Nephron (organoid): ENCODE results near the gene CDC20B.

Experiments
- H3K27ac Mint-ChIP-seq, 3 experiments: 2 replicates each; pipeline ENCODE4 v1.8.0; 2020; ENCODE audit warnings: mixed read lengths in 3 of 3, mild to moderate bottlenecking in 2 of 3, moderate library complexity in 1 of 3
- H3K27me3 Mint-ChIP-seq: 2 replicates; pipeline ENCODE4 v1.8.0; 2021; ENCODE audit warnings: low read depth, mild to moderate bottlenecking, moderate library complexity, mixed read lengths
- H3K36me3 Mint-ChIP-seq: 2 replicates; pipeline ENCODE4 v1.8.0; 2020; ENCODE audit warnings: low read depth, mixed read lengths
- H3K4me1 Mint-ChIP-seq: 2 replicates; pipeline ENCODE4 v1.8.0; 2020; ENCODE audit warnings: mixed read lengths
- H3K4me3 Mint-ChIP-seq, 3 experiments: 2 replicates each; pipeline ENCODE4 v1.8.0; 2020; ENCODE audit warnings: mild to moderate bottlenecking in 3 of 3, mixed read lengths in 3 of 3, moderate library complexity in 2 of 3
- H3K9me3 Mint-ChIP-seq: 2 replicates; pipeline ENCODE4 v1.8.0; 2020; ENCODE audit warnings: mixed read lengths
- TF ChIP-seq, protein P1 (sequence below), 3 experiments: fragments of 200-600 bp; sonication (generic); IDR thresholded peaks; one replicate each; pipeline ENCODE4 v1.5.0; 2021; ENCODE audit warnings: antibody characterized with exemption in 3 of 3; ENCODE audit not compliant: unreplicated experiment in 3 of 3

The CDC20B gene

GRCh38 chr5:55070968-55071367 lies 102.0 kb downstream of the CDC20B start:
- TF ChIP-seq, protein P1, sequence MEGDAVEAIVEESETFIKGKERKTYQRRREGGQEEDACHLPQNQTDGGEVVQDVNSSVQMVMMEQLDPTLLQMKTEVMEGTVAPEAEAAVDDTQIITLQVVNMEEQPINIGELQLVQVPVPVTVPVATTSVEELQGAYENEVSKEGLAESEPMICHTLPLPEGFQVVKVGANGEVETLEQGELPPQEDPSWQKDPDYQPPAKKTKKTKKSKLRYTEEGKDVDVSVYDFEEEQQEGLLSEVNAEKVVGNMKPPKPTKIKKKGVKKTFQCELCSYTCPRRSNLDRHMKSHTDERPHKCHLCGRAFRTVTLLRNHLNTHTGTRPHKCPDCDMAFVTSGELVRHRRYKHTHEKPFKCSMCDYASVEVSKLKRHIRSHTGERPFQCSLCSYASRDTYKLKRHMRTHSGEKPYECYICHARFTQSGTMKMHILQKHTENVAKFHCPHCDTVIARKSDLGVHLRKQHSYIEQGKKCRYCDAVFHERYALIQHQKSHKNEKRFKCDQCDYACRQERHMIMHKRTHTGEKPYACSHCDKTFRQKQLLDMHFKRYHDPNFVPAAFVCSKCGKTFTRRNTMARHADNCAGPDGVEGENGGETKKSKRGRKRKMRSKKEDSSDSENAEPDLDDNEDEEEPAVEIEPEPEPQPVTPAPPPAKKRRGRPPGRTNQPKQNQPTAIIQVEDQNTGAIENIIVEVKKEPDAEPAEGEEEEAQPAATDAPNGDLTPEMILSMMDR (IDR thresholded peaks at IDR 0.05; ENCODE audit: unreplicated experiment in 3 of 3) = no peak
- Mint-ChIP-seq H3K27ac (no peak overlapping the region), H3K4me1 (no peaks in the 10 kb centered on the region), H3K9me3 (peaks cover 5% of the 10 kb centered on the region), H3K36me3 (no peaks in the 10 kb centered on the region), H3K4me3 (no peak overlapping the region), H3K27me3 (no peaks in the 10 kb centered on the region)

DNA sequence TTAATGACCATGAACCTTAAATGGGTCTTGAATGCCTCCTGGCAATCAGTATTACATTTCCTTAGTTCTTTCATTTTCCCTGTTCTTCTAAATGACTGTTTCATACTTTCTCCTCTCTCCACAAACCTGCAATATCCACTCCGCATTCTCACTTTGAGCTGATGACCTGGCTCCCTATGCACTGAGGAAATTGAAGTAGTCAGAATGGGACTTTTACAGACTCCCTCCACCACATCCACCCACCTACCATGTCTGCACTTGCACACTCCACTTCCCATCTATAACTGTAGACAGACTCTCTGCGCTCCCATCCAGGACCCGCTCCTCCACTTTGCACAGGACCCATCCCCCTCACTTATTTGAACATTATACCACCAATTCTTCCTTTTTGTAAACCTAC lies 106.7 kb downstream of the CDC20B start:
- TF ChIP-seq, protein P1 (IDR thresholded peaks at IDR 0.05; ENCODE audit: unreplicated experiment in 3 of 3) = no peak
- no peak overlapping the region for H3K27ac Mint-ChIP-seq
- H3K36me3 Mint-ChIP-seq = no peaks in the 10 kb centered on the region
- H3K9me3 Mint-ChIP-seq = peaks cover 3% of the 10 kb centered on the region
- H3K4me1 Mint-ChIP-seq = no peaks in the 10 kb centered on the region
- H3K4me3 Mint-ChIP-seq = no peak overlapping the region
- no peaks in the 10 kb centered on the region for H3K27me3 Mint-ChIP-seq

- Mint-ChIP-seq H3K27me3 (no peaks in the 10 kb centered on the region), H3K4me1 (no peaks in the 10 kb centered on the region), H3K4me3 (no peak overlapping the region), H3K9me3 (peaks cover 3% of the 10 kb centered on the region), H3K36me3 (no peaks in the 10 kb centered on the region), H3K27ac (no peak overlapping the region)
- TF ChIP-seq, protein P1 (IDR thresholded peaks at IDR 0.05; ENCODE audit: unreplicated experiment in 3 of 3) = no peak
Measured at GRCh38 chr5:55064523-55064922, 108.5 kb downstream of the CDC20B start.

GRCh38 chr5:55063899-55064298 lies 109.1 kb downstream of the CDC20B start:
- no peak overlapping the region for H3K27ac Mint-ChIP-seq
- H3K4me3 Mint-ChIP-seq = no peak overlapping the region
- peaks cover 3% of the 10 kb centered on the region for H3K9me3 Mint-ChIP-seq
- no peaks in the 10 kb centered on the region for H3K36me3 Mint-ChIP-seq
- no peaks in the 10 kb centered on the region for H3K4me1 Mint-ChIP-seq
- H3K27me3 Mint-ChIP-seq = no peaks in the 10 kb centered on the region
- TF ChIP-seq, protein P1 (IDR thresholded peaks at IDR 0.05; ENCODE audit: unreplicated experiment in 3 of 3) = no peak

DNA sequence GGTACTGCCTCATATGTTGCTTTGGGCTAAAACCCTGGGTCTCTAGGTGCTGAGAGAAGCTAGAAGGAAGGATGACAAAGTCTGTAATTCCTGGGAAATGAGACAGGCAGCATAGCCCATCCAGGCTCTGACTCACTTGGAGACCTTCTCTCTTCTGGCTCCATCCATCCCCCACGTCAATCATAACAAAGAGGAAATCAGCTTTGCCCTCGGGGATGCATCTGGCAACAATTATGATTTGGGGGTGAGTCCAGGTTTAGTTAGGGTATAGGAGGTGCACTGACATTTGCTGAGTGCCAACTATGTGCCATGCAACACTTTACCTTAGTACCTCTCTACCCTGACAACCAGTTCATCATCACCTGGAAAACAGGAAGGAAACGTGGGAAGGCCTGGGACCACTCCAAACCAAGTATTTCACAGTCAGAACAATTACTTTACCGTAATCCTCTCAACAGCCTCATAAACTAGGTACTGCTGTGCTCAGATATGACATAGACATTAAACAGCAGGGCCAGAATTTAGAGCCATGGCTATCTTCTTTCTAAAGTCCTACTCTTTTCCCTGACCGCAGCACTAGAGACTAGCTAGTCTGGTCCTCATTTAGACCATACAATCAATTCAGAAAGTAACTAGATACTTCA lies 109.6 kb downstream of the CDC20B start:
- no peak overlapping the region for H3K4me3 Mint-ChIP-seq
- peaks cover 3% of the 10 kb centered on the region for H3K9me3 Mint-ChIP-seq
- no peak overlapping the region for H3K27ac Mint-ChIP-seq
- H3K36me3 Mint-ChIP-seq = no peaks in the 10 kb centered on the region
- no peaks in the 10 kb centered on the region for H3K4me1 Mint-ChIP-seq
- TF ChIP-seq, protein P1 (IDR thresholded peaks at IDR 0.05; ENCODE audit: unreplicated experiment in 3 of 3) = no peak
- no peaks in the 10 kb centered on the region for H3K27me3 Mint-ChIP-seq
